HG03342 (cell line): ENCODE data around the gene NPS.

Experiments
- ATAC-seq: cut with Tn5 transposase; IDR thresholded peaks from one replicate; pipeline ENCODE4 v1.9.1; 2021; ENCODE audit warnings: mild to moderate bottlenecking, moderate library complexity; ENCODE audit not compliant: unreplicated experiment

NPS gene

GRCh38 chr10:127556916-127557315 lies 7.8 kb downstream of the NPS start:
- ATAC-seq, result no peak

- no peak for ATAC-seq
These were observed 12.5 kb downstream of the NPS start for GRCh38 chr10:127561647-127562046.

GRCh38 chr10:127563718-127564553 lies 14.8 kb downstream of the NPS start:
- peak; percentile 72 for ATAC-seq

GRCh38 chr10:127564644-127565043 lies 15.5 kb downstream of the NPS start:
- ATAC-seq, result no peak

- ATAC-seq, result no peak
These were observed 16.5 kb downstream of the NPS start for GRCh38 chr10:127565583-127565982.

GRCh38 chr10:127569210-127569609 lies 20.1 kb downstream of the NPS start:
- no peak for ATAC-seq

GRCh38 chr10:127570036-127570435 lies 20.9 kb downstream of the NPS start:
- ATAC-seq, result no peak

- no peak for ATAC-seq
These were observed 22.3 kb downstream of the NPS start for GRCh38 chr10:127571386-127571785.

- no peak for ATAC-seq
These were observed 26.9 kb downstream of the NPS start for GRCh38 chr10:127576051-127576450.

- no peak for ATAC-seq
These were observed 27.6 kb downstream of the NPS start for GRCh38 chr10:127576740-127577161.

GRCh38 chr10:127577376-127578258 lies 28.5 kb downstream of the NPS start:
- no peak for ATAC-seq

- no peak for ATAC-seq
These were observed 29.3 kb downstream of the NPS start for GRCh38 chr10:127578259-127578960.

GRCh38 chr10:127578961-127579305 lies 29.8 kb downstream of the NPS start:
- no peak for ATAC-seq

GRCh38 chr10:127579640-127580039 lies 30.5 kb downstream of the NPS start:
- no peak for ATAC-seq

- no peak for ATAC-seq
These were observed 31.7 kb downstream of the NPS start for GRCh38 chr10:127580822-127581221.

- ATAC-seq, result no peak
These were observed 36.5 kb downstream of the NPS start for GRCh38 chr10:127585519-127586023.

GRCh38 chr10:127587668-127588365 lies 38.7 kb downstream of the NPS start:
- ATAC-seq, result no peak

- ATAC-seq, result no peak
These were observed 43.5 kb downstream of the NPS start for GRCh38 chr10:127592586-127592985.

- ATAC-seq, result no peak
These were observed 51.4 kb downstream of the NPS start for GRCh38 chr10:127600479-127600878.
